HEK293T (cell line): ENCODE results near the gene PSPN.

ENCODE experiments used
- CTCF ChIA-PET: fragments of 350-600 bp; formaldehyde crosslinking; extraction: SDS; loops from one replicate; lab custom pipeline; 2021; ENCODE audit warnings: antibody characterized with exemption, inconsistent platforms; lab: Yijun Ruan, JAX
- POLR2A ChIA-PET: fragments of 350-600 bp; formaldehyde crosslinking; extraction: SDS; loops from one replicate; lab custom pipeline; 2020; ENCODE audit warnings: antibody characterized with exemption, inconsistent platforms; lab: Yijun Ruan, JAX
- DNase-seq: peaks from one replicate; pipeline ENCODE4 v3.0.0; 2012; ENCODE audit warnings: mixed read lengths; ENCODE audit errors: extremely low spot score
- ARNT ChIP-seq: fragments of 450-650 bp; IDR thresholded peaks from 2 replicates; pipeline ENCODE4 v1.6.1; 2017; ENCODE audit warnings: mild to moderate bottlenecking
- BHLHE40 ChIP-seq: fragments of 450-650 bp; IDR thresholded peaks from 2 replicates; pipeline ENCODE4 v1.6.1; 2016; ENCODE audit warnings: mild to moderate bottlenecking, moderate library complexity, borderline replicate concordance
- CTBP1 ChIP-seq: fragments of 450-650 bp; IDR thresholded peaks from 2 replicates; pipeline ENCODE4 v1.6.1; 2016; ENCODE audit warnings: borderline replicate concordance
- ELF4 ChIP-seq: fragments of 450-650 bp; IDR thresholded peaks from 2 replicates; pipeline ENCODE4 v1.6.1; 2017; ENCODE audit warnings: antibody characterized with exemption
- FOXA1 ChIP-seq: fragments of 450-650 bp; IDR thresholded peaks from 2 replicates; pipeline ENCODE4 v1.6.1; 2016; ENCODE audit warnings: mild to moderate bottlenecking
- FOXK2 ChIP-seq: fragments of 450-650 bp; IDR thresholded peaks from 2 replicates; pipeline ENCODE4 v1.6.1; 2016; ENCODE audit warnings: mild to moderate bottlenecking
- FOXM1 ChIP-seq: fragments of 450-650 bp; IDR thresholded peaks from 2 replicates; pipeline ENCODE4 v1.6.1; 2017; ENCODE audit warnings: mild to moderate bottlenecking, borderline replicate concordance
- HDGF ChIP-seq: fragments of 450-650 bp; IDR thresholded peaks from 2 replicates; pipeline ENCODE4 v1.6.1; 2017; ENCODE audit warnings: antibody characterized with exemption, borderline replicate concordance
- L3MBTL2 ChIP-seq: fragments of 450-650 bp; conservative IDR thresholded peaks from 2 replicates; pipeline ENCODE4 v1.6.1; 2016; ENCODE audit warnings: mild to moderate bottlenecking
- LEF1 ChIP-seq: fragments of 450-650 bp; IDR thresholded peaks from 2 replicates; pipeline ENCODE4 v1.6.1; 2017; ENCODE audit warnings: mild to moderate bottlenecking, borderline replicate concordance
- NFRKB ChIP-seq: fragments of 450-650 bp; IDR thresholded peaks from 2 replicates; pipeline ENCODE4 v1.6.1; 2016; ENCODE audit warnings: mild to moderate bottlenecking, moderate library complexity
- PKNOX1 ChIP-seq: fragments of 450-650 bp; IDR thresholded peaks from 2 replicates; pipeline ENCODE4 v1.6.1; 2016
- SP1 ChIP-seq: fragments of 450-650 bp; IDR thresholded peaks from 2 replicates; pipeline ENCODE4 v1.6.1; 2017
- SUZ12 ChIP-seq: fragments of 450-650 bp; IDR thresholded peaks from 2 replicates; pipeline ENCODE4 v1.6.1; 2016; ENCODE audit warnings: mild to moderate bottlenecking
- TARDBP ChIP-seq: fragments of 450-650 bp; IDR thresholded peaks from 2 replicates; pipeline ENCODE4 v1.6.1; 2016
- ZNF384 ChIP-seq: fragments of 450-650 bp; IDR thresholded peaks from 2 replicates; pipeline ENCODE4 v1.6.1; 2016

PSPN gene

GRCh38 chr19:6374711-6375410, 872 bp downstream of the PSPN start:
- no peak for TF ChIP-seq ELF4
- TF ChIP-seq ARNT, result no peak
- TF ChIP-seq L3MBTL2, result no peak
- TF ChIP-seq FOXM1, result no peak
- TF ChIP-seq SUZ12, result no peak
- TF ChIP-seq BHLHE40, result no peak
- TF ChIP-seq ZNF384, result no peak
- no peak for TF ChIP-seq SP1
- no peak for TF ChIP-seq CTBP1
- TF ChIP-seq FOXA1, result no peak
- no peak for TF ChIP-seq TARDBP
- no peak for TF ChIP-seq NFRKB
- TF ChIP-seq HDGF, result no peak
- no peak for DNase-seq
- ChIA-PET CTCF (no interaction called here), POLR2A (interaction anchor here (0.8 to 3.0 kb wide), 2 partner anchors 14 to 18 kb away, joined by 4 to 20 read pairs; partner anchors contain the start of genes CLPP and GTF2F1)

GRCh38 chr19:6374161-6374709, 1.5 kb downstream of the PSPN start:
- TF ChIP-seq L3MBTL2 (no peak), PKNOX1 (no peak), SUZ12 (no peak), HDGF (no peak), ZNF384 (no peak), FOXA1 (no peak), BHLHE40 (no peak), LEF1 (no peak), NFRKB (no peak), ELF4 (no peak)
- POLR2A ChIA-PET, result interaction anchor here (3.0 to 3.4 kb wide), 2 partner anchors 12 to 19 kb away, joined by 20 to 50 read pairs; partner anchors contain the start of genes CLPP and GTF2F1
- no peak for DNase-seq
- CTCF ChIA-PET, result no interaction called here

GRCh38 chr19:6373813-6374108, 2.0 kb downstream of the PSPN start:
- POLR2A ChIA-PET, result interaction anchor here (3.0 to 3.4 kb wide), 2 partner anchors 12 to 19 kb away, joined by 20 to 50 read pairs; partner anchors contain the start of genes CLPP and GTF2F1
- no peak for TF ChIP-seq TARDBP
- no peak for TF ChIP-seq NFRKB
- TF ChIP-seq PKNOX1, result no peak
- no peak for DNase-seq
- CTCF ChIA-PET, result no interaction called here

- TF ChIP-seq LEF1 (no peak), FOXM1 (no peak), ZNF384 (no peak)
- ChIA-PET POLR2A (interaction anchor here (0.6 to 3.4 kb wide), 10 partner anchors 11 to 261 kb away, joined by 3 to 50 read pairs (median 3); partner anchors contain the start of genes CLPP, GTF2F1, KHSRP and SLC25A23), CTCF (interaction anchor here (0.5 to 0.6 kb wide), 2 partner anchors 247 to 580 kb away, joined by 3 to 6 read pairs; no protein-coding TSS in a partner anchor)
- peak; percentile 94 for DNase-seq
Measured at GRCh38 chr19:6373096-6373812, 2.5 kb downstream of the PSPN start.

GRCh38 chr19:6372594-6373095, 3.1 kb downstream of the PSPN start, which contains the start of gene ALKBH7:
TSS of gene ALKBH7 (plus strand) at chr19:6372794. CDS start at chr19:6372821, 27 bp downstream.
- TF ChIP-seq PKNOX1 (peak; percentile 100), LEF1 (peak; percentile 90; the same call in 1 of the 2 replicates), SP1 (0 out of 2 replicates have a peak, but pooled peaks have one; percentile 64), NFRKB (no peak)
- CTCF ChIA-PET, result interaction anchor here (0.5 to 0.6 kb wide), 2 partner anchors 247 to 579 kb away, joined by 3 to 6 read pairs; no protein-coding TSS in a partner anchor
- peak; percentile 92 for DNase-seq
- POLR2A ChIA-PET, result interaction anchor here (0.6 to 3.4 kb wide), 17 partner anchors 8 to 372 kb away, joined by 3 to 50 read pairs (median 3); partner anchors contain the start of genes CLPP, GTF2F1, KHSRP and SLC25A23

GRCh38 chr19:6364353-6364752, 11.4 kb downstream of the PSPN start:
- ChIA-PET CTCF (no interaction called here), POLR2A (interaction anchor here (5.1 kb wide), 1 partner anchor 8 kb away, joined by 50 read pairs; the partner anchor contains the start of gene ALKBH7)
- no peak for DNase-seq
- no peak for TF ChIP-seq NFRKB
- no peak for TF ChIP-seq FOXK2
- no peak for TF ChIP-seq SUZ12
- TF ChIP-seq PKNOX1, result no peak
- no peak for TF ChIP-seq SP1
- TF ChIP-seq HDGF, result no peak
- TF ChIP-seq ARNT, result no peak
- no peak for TF ChIP-seq FOXM1
- TF ChIP-seq TARDBP, result no peak
- no peak for TF ChIP-seq LEF1
- TF ChIP-seq CTBP1, result no peak
- no peak for TF ChIP-seq BHLHE40
- no peak for TF ChIP-seq ELF4
- TF ChIP-seq L3MBTL2, result no peak
- TF ChIP-seq ZNF384, result no peak
